GM21367 (cell line): Measurements from ENCODE around the gene UBE2G2.

Source experiments
- ATAC-seq: cut with Tn5 transposase; IDR thresholded peaks from one replicate; pipeline ENCODE4 v1.9.1; 2021; ENCODE audit not compliant: unreplicated experiment

UBE2G2 gene

DNA sequence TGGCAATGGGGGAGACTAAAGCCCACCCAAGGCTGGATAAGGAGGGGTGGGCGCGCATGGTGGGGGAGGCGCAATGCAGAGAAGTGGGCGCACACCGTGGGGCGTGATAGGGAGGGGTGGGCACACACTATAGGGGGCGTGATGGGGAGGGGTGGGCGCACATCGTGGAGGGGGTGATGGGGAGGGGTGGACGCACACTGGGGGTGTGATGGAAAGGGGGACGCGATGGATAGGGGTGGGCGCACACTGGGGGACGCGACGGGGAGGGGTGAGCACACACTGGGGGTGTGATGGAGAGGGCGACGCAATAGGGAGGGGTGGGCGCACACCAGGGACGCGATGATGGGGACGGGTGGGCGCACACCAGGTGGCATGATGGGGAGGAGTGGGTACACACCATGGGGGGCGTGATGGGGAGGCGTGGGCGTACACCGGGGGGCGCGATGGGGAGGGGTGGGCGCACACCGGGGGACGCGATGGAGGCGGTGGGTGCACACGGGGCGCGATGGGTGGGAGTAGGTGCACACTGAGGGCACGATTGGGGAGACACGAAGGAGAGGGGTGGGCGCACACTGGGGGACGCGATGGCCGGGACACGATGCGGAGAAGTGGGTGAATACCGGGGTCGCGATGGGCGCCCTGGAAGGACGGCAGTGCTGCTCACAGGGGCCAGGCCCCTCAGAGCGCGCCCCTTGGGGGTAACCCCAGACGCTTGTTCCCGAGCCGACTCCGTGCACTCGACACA lies 15.3 kb upstream of the UBE2G2 start:
- ATAC-seq: no peak

DNA sequence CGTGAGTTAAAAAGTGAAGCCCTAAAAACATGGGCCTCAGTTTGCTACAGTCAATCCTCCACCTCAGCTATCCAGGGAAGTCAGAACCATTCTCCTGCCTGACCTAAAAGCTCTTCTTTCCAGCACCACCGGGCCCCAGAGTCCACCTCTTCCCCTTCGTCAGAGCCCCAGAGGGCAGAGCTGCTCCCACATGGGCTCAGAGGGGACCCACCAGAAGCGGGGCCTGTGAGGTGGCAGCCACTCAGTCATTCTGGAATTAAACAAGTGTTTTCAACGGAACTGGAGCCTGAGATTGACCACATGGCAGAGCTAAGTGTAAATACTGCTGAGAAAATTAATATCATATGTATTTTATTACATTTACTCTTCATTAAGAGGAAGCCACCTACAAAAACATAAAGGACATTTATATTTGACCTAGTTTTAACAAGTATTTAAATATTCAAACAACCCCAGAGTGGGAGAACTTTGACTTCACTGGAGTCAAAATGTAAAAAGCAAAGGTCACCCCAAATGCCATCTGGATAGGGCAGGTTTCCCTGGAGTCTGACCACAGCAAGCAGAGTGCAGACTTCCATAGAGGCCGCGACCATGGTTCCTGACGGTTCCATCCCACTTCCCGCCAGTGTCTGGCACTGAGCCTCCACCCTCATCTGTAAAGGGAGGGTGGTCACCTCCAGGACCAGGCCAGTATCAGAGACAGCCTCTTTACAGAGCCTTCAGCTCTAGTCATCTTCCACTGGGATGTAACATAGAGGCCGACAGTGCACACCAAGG lies 14.4 kb upstream of the UBE2G2 start:
- no peak for ATAC-seq

DNA sequence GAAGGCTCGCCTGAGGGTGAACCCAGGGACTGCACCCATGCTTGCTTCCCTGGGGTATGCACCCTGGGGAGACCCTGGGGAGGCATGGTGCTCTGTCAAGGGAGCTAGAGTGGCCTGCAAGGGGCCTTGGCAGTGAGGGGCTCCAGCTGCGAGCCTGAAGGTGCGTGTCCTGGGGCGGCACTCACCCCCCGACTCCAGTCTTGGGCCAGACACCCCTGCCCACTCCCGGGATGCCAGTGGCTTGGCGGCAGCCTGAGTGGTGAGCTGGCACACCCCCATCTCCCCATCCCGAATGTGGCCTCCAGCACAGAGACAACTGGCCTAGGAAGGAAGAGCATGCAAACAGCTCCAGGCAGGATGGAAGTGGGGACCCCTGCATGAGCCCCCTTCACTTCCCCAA lies 13.6 kb upstream of the UBE2G2 start:
- ATAC-seq: no peak

DNA sequence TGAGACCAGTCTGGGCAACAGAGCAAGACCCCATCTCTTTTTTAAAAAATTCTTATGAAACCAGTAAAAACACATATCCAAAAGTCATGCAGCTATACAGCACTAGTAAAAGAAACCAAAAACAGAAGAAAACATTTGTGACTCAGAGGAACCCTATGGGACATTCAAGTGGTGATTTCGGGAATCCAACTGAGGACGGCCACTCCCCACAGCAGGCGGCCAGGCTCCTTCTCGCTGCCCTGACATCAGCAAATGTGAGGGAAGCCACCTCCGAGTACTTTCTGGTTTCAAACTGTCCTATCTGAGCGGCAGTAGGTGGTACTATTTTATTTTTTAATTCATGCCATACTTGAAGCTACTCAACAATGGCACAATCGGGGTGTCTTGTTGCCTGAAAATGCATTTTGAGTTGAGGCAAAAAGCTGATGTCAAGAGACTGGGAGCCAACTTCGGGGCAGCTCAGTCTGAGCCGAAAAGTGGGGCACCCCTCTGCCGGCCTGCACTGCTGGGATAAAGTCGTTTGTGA lies 12.9 kb upstream of the UBE2G2 start:
- no peak for ATAC-seq

GRCh38 chr21:44813727-44814126 lies 12.1 kb upstream of the UBE2G2 start:
- ATAC-seq: no peak

- ATAC-seq: no peak
These were observed 11.5 kb upstream of the UBE2G2 start for GRCh38 chr21:44813149-44813548.

DNA sequence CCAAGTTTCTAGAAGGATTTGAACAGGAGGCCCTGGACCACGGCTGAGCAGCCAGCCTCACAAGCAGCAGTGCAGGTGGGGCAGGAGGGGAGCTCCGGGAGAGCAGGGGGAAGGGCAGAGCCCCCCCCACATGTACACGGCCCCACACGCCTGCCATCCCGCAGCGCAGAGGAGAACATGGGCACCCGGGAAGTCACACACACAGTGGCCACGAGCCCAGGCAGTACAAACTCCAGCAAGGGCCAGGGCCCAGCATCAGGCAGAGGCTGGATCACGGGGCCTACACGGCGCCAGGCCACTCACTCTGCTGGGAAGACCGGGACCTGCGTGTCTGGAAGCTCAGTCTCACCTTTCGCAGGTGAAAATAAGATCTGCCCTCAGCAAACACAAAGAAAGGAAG lies 11.0 kb upstream of the UBE2G2 start:
- ATAC-seq: no peak

DNA sequence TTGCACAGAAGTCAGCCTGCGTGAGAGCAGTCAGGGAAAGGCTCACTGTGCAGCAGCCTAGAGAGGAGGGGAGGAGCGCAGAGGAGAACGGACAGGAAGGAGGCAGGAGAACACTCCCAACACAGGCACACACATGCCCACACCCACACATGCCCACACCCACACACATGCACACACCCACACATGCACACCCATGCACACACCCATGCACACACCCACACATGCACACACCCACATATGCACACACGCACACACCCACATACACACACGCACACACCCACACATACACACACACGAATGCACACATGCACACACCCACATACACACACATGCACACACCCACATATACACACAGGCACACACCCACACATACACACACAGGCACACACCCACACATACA lies 9.2 kb upstream of the UBE2G2 start:
- ATAC-seq: no peak

- no peak for ATAC-seq
These were observed 4.2 kb upstream of the UBE2G2 start for GRCh38 chr21:44805859-44806258.

- no peak for ATAC-seq
These were observed 3.6 kb upstream of the UBE2G2 start for GRCh38 chr21:44805226-44805625.

DNA sequence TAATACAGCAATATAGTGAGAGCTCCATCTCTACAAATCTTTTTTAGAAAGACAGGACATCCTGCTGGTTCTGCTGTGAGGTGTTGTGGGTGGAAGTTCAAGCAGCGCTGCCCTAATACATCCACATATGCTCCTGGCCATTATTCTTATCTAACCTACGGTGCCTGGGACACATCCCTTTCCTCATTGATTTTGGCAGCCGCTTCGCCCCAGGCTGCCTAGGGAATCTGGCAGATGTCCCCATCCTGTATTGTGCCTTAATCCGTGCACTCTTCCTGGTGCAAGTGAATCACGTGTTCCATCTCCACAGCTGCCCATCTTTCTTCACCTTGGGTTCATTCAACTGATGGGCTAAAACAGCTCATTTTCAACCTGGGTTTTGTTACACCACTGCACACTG lies 3.1 kb upstream of the UBE2G2 start:
- ATAC-seq: no peak

DNA sequence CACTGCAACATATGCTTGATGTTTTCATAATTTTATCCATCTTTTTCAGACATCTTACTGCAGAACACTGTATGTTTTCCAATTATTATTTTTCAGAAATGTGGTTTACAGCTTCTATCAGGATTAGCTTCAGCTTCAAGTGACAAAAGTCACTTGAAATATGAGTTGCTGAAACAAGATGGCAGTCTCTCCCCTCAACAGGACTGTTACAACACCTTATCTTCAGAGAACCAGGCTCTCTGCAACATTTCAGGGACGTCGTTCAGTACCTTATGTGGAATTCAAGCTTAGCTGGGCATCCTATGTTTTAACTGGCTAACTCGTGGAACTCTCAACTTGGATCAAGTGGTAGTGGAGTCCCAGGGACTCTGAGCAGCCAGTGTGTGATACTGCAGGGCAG lies 2.0 kb upstream of the UBE2G2 start:
- ATAC-seq: no peak

- no peak for ATAC-seq
These were observed 955 bp upstream of the UBE2G2 start for GRCh38 chr21:44802396-44803153.

DNA sequence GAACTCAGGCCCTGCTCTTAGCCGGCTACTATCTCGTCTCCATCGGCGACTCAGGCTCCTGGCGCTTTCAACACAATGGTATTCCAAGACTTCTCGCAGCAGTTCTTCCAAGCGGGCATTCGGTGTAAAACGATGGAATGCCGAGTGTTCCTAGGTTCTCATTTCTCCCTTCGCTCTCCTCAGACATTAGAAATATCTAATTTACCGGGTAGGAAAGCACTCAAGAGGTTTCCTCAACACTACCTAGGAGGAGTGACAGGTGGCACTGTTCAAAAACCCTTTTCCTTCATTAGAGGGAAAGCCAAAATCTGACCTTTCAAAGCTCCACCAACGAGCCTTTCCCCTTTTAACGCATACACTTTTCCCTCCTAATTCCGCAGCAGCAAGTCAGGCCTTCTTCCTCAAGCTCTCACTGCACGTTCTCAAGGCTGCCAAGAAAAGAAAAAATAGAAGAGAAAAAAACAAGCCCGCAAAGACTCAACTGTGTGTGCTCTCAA lies 601 bp downstream of the UBE2G2 start:
- no peak for ATAC-seq

DNA sequence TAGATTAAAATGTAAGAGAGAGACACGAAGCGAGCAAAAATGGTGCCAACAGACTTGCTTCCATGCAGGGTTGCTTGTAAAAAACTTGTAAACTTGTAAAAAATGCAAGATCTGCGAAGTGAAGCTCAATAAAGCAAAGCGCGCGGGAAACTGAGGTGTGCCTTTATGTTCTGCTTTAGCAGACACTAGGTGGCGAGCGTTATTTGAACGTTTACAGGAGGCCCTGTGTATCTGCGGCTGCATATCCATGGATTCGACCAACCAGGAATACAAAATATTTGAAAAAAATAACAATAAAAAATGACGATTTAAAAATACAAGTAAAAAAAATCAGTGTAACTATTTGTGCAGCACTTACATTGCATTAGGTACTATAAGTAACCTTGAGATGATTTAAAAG lies 1.5 kb downstream of the UBE2G2 start:
- ATAC-seq: no peak

DNA sequence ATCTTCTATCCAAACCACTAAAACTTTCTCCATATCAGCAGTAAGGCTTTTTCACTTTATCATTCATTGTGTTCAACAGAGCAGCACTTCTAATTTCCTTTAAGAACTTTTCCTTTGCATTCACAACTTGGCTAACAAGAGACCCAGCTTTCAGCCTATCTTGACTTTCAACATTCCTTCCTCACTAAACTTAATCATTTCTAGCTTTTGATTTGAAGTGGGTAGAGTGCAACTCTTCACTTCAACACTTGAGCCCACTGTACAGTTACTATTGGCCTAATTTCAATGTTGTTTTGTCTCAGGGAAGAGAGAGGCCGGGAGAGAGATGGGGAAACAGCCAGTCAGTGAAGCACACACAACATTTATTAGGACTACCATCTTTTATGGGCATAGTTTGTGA lies 2.0 kb downstream of the UBE2G2 start:
- no peak for ATAC-seq

DNA sequence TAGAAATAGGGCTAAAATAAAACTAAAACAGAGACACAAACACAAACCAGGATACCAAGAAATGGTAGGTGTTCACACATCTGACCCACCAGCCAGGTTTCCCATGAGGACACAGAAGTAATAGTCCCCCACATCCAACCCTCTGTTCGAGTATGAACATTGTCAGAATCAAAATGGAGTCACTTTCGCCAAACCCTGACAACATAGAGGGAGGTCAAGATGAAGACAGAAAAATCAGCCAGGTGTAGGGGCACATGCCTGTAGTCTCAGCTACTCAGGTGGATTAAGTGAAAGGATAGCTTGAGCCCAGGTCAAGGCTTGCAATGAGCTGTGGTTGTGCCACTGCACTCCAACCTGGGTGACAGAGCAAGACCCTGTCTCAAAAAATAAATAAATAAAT lies 3.8 kb downstream of the UBE2G2 start:
- no peak for ATAC-seq

GRCh38 chr21:44795342-44795741 lies 6.3 kb downstream of the UBE2G2 start:
- no peak for ATAC-seq

DNA sequence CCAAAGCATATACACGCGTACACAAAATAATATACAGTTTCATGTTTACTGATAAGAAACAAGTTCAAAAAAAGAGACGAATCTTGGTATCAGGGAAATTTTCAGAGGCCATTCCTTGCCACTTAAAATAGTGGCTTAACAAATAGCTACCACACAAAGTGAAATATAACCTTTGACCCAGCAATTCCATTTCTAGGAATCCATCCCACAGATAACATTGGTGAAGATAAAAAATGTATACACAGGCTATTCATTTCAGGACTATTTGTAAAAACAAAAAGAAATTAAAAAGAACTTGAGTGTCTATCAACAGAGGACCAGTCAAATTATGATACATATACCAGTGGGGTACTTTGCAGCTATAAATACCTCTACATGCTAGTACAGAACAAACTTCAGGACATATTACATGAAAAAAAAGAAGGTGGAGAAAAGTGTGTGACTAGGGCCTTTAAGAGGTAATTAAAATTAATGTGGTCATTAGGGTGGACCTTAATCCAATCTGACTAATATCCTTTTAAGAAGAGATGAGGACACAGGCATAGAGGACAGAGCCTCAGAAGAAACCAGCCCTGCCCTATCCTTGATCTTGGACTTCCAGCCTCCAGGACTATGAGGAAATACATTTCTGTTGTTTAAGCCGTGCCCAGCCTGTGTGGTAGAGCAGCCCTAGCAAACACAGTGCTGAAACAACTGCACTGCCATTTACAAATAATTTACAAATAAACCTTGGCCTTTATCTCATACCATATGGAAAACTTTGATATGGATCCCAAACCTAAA lies 7.8 kb downstream of the UBE2G2 start:
- ATAC-seq: no peak

- no peak for ATAC-seq
These were observed 8.7 kb downstream of the UBE2G2 start for GRCh38 chr21:44792702-44793591.
